ENCODE data around the gene MKNK1.

The MKNK1 gene

GRCh38 chr1:46522184-46522968, 81.7 kb downstream of the MKNK1 start:
- H3K4me3 ChIP-seq (ENCODE audit: low read depth, low read length) = no peak overlapping the region
- no peak for TF ChIP-seq CTCF (IDR thresholded peaks at IDR 0.05; ENCODE audit: borderline replicate concordance, insufficient read depth, low read depth, low read length)

- no peak overlapping the region for H3K4me3 ChIP-seq (ENCODE audit: low read depth, low read length)
- TF ChIP-seq CTCF (IDR thresholded peaks at IDR 0.05; ENCODE audit: borderline replicate concordance, insufficient read depth, low read depth, low read length) = no peak
Measured at GRCh38 chr1:46521414-46521813, 82.7 kb downstream of the MKNK1 start.

GRCh38 chr1:46520063-46520911, 83.8 kb downstream of the MKNK1 start:
- H3K4me3 ChIP-seq (ENCODE audit: low read depth, low read length) = no peak overlapping the region
- TF ChIP-seq CTCF (IDR thresholded peaks at IDR 0.05; ENCODE audit: borderline replicate concordance, insufficient read depth, low read depth, low read length) = no peak

GRCh38 chr1:46519209-46519608, 84.9 kb downstream of the MKNK1 start:
- TF ChIP-seq CTCF (IDR thresholded peaks at IDR 0.05; ENCODE audit: borderline replicate concordance, insufficient read depth, low read depth, low read length) = no peak
- H3K4me3 ChIP-seq (ENCODE audit: low read depth, low read length) = no peak overlapping the region

GRCh38 chr1:46517932-46518498, 86.1 kb downstream of the MKNK1 start:
- no peak for TF ChIP-seq CTCF (IDR thresholded peaks at IDR 0.05; ENCODE audit: borderline replicate concordance, insufficient read depth, low read depth, low read length)
- no peak overlapping the region for H3K4me3 ChIP-seq (ENCODE audit: low read depth, low read length)

- no peak for TF ChIP-seq CTCF (IDR thresholded peaks at IDR 0.05; ENCODE audit: borderline replicate concordance, insufficient read depth, low read depth, low read length)
- no peak overlapping the region for H3K4me3 ChIP-seq (ENCODE audit: low read depth, low read length)
Measured at GRCh38 chr1:46517010-46517600, 87.0 kb downstream of the MKNK1 start.
